ENCODE data around the gene SOCS2. TPM values are rescaled to one million over a fixed set of nuclear protein-coding genes. Genes with fewer than 3 reads are reported as not detected.

Gene SOCS2
- total RNA-seq, 4 donors from 2014 or later: 18.8 to 76.8 (median 42.0) TPM

GRCh38 chr12:93599192-93599591 lies 26.7 kb downstream of the SOCS2 start:
- H3K36me3 ChIP-seq: no peaks in the 10 kb centered on the region
- H3K4me1 ChIP-seq: no peaks in the 10 kb centered on the region
- H3K9me3 ChIP-seq: no peaks in the 10 kb centered on the region
- DNase-seq (ENCODE audit: low spot score in 2 of 2): no peak
- TF ChIP-seq, protein P1, sequence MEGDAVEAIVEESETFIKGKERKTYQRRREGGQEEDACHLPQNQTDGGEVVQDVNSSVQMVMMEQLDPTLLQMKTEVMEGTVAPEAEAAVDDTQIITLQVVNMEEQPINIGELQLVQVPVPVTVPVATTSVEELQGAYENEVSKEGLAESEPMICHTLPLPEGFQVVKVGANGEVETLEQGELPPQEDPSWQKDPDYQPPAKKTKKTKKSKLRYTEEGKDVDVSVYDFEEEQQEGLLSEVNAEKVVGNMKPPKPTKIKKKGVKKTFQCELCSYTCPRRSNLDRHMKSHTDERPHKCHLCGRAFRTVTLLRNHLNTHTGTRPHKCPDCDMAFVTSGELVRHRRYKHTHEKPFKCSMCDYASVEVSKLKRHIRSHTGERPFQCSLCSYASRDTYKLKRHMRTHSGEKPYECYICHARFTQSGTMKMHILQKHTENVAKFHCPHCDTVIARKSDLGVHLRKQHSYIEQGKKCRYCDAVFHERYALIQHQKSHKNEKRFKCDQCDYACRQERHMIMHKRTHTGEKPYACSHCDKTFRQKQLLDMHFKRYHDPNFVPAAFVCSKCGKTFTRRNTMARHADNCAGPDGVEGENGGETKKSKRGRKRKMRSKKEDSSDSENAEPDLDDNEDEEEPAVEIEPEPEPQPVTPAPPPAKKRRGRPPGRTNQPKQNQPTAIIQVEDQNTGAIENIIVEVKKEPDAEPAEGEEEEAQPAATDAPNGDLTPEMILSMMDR (IDR thresholded peaks at IDR 0.05): no peak
- TF ChIP-seq POLR2A (IDR thresholded peaks at IDR 0.05): no peak
- TF ChIP-seq EP300 (IDR thresholded peaks at IDR 0.05): no peak
- no peaks in the 10 kb centered on the region for H3K27me3 ChIP-seq
- 94% methylated on average over 3 of the region's 3 CpGs for WGBS, 2 donors
- no peak overlapping the region for H3K4me3 ChIP-seq
- H3K27ac ChIP-seq: no peak overlapping the region

DNA sequence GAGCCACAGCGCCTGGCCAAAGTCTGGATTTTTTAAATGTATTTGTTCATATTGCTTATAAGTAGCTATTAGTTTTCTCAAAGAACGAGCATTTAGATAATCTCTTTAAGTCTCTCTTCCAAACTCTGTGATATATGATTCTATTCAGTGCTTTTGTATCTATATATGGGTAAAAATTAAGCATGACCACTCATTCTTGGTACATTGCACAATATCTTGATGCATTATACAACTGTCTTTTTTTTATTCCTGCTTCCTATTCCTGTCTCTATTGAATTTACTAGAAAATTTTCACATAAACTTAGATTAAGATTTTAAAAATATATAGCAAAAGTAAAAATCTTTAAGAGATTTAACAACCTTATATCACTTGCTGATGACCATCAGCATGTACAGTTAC lies 29.1 kb downstream of the SOCS2 start:
- Histone ChIP-seq H3K27ac (no peak overlapping the region), H3K36me3 (no peaks in the 10 kb centered on the region), H3K27me3 (no peaks in the 10 kb centered on the region), H3K4me3 (no peak overlapping the region), H3K4me1 (no peaks in the 10 kb centered on the region), H3K9me3 (no peaks in the 10 kb centered on the region)
- TF ChIP-seq EP300 (IDR thresholded peaks at IDR 0.05) (no peak), POLR2A (IDR thresholded peaks at IDR 0.05) (no peak)
- TF ChIP-seq, protein P1 (IDR thresholded peaks at IDR 0.05): no peak
- DNase-seq (ENCODE audit: low spot score in 2 of 2): no peak
- 70 to 97% methylated on average over 2 of the region's 2 CpGs for WGBS, 2 donors

DNA sequence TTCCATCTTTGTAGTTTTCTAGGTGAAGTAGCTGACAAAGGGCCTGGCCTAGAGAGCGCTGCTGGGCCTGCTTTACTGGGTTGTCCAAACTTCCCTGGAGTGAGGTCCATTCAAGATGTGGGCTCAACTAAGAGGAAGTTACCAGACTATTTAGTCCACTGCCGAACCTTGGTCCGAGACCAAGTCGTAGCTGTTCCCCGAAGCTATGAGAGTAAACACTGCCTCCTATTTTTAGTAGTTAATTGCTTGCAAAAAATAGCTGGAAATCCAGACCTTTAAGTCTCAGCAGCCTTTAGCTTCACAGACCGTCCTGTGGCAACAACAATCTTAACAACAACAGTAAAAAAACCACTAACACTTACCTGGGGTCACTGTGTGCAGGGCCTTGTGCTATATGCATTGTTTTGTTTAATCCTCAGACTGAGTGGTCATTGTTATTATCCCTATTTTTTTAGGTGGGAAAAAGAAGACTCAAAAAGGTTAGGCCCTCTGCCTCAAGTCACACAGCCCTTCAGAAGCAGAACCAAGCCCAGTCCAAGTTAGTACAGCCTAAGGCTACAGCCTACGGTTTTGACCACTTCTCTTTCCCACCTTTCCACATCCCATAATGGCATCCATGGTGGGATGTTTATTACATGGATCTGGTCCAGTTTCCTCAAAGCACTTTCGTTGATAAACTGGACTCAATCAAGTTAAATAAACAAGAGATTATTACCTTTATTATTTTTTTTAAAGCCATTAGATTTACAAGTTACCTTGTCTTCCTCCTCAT lies 30.6 kb downstream of the SOCS2 start:
- no peaks in the 10 kb centered on the region for H3K4me1 ChIP-seq
- H3K9me3 ChIP-seq: no peaks in the 10 kb centered on the region
- H3K27ac ChIP-seq: no peak overlapping the region
- H3K27me3 ChIP-seq: no peaks in the 10 kb centered on the region
- DNase-seq (ENCODE audit: low spot score in 2 of 2): no peak
- WGBS, 2 donors: 52% methylated on average over 8 of the region's 8 CpGs
- H3K4me3 ChIP-seq: no peak overlapping the region
- H3K36me3 ChIP-seq: no peaks in the 10 kb centered on the region
- TF ChIP-seq POLR2A (IDR thresholded peaks at IDR 0.05): no peak
- TF ChIP-seq, protein P1 (IDR thresholded peaks at IDR 0.05): no peak
- no peak for TF ChIP-seq EP300 (IDR thresholded peaks at IDR 0.05)

- H3K4me1 ChIP-seq: no peaks in the 10 kb centered on the region
- no peaks in the 10 kb centered on the region for H3K36me3 ChIP-seq
- H3K27ac ChIP-seq: no peak overlapping the region
- no peak for DNase-seq (ENCODE audit: low spot score in 2 of 2)
- H3K9me3 ChIP-seq: no peaks in the 10 kb centered on the region
- no peaks in the 10 kb centered on the region for H3K27me3 ChIP-seq
- 58 to 61% methylated on average over 4 of the region's 4 CpGs for WGBS, 2 donors
- TF ChIP-seq, protein P1 (IDR thresholded peaks at IDR 0.05): no peak
- no peak for TF ChIP-seq EP300 (IDR thresholded peaks at IDR 0.05)
- no peak for TF ChIP-seq POLR2A (IDR thresholded peaks at IDR 0.05)
- no peak overlapping the region for H3K4me3 ChIP-seq
Observed at GRCh38 chr12:93603762-93604161, 31.3 kb downstream of the SOCS2 start.

DNA sequence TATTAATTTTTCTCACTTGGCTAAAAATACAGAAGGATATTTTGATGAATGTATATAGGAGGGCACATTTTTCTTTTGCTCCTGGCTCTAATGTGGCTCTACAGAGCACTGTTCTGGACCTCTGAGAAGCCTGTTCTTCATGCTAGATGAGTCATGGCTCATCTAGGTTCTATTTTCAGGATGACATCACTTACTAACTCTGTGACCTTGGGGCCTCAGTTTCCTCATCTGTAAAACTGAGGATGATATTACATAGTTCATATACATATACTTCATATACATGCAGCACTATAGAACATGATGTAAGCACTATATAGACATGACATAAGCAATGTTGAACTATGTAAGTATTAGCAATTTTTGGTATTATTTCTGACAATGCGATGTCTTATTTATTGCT lies 35.8 kb downstream of the SOCS2 start:
- Histone ChIP-seq H3K27me3 (no peaks in the 10 kb centered on the region), H3K36me3 (no peaks in the 10 kb centered on the region), H3K27ac (no peak overlapping the region), H3K9me3 (no peaks in the 10 kb centered on the region), H3K4me3 (no peak overlapping the region), H3K4me1 (no peaks in the 10 kb centered on the region)
- DNase-seq (ENCODE audit: low spot score in 2 of 2): no peak
- 83 to 85% methylated on average over 1 of the region's 1 CpG for WGBS, 2 donors
- TF ChIP-seq, protein P1 (IDR thresholded peaks at IDR 0.05): no peak
- TF ChIP-seq POLR2A (IDR thresholded peaks at IDR 0.05) (no peak), EP300 (IDR thresholded peaks at IDR 0.05) (no peak)
